Activated T-cell treated with anti-CD3 and anti-CD28 coated beads for 24 hours (primary cell): ENCODE measurements around the gene AGMO.
"Not testable (repeated sequence)": the region's sequence is repeated elsewhere in the genome, so short reads cannot be mapped to it uniquely, and the experiment has no call there.

Experiments used
- DNase-seq: peaks from one replicate; pipeline ENCODE4 v3.0.0-alpha.2; 2020; ENCODE audit warnings: low read depth

The AGMO gene

DNA sequence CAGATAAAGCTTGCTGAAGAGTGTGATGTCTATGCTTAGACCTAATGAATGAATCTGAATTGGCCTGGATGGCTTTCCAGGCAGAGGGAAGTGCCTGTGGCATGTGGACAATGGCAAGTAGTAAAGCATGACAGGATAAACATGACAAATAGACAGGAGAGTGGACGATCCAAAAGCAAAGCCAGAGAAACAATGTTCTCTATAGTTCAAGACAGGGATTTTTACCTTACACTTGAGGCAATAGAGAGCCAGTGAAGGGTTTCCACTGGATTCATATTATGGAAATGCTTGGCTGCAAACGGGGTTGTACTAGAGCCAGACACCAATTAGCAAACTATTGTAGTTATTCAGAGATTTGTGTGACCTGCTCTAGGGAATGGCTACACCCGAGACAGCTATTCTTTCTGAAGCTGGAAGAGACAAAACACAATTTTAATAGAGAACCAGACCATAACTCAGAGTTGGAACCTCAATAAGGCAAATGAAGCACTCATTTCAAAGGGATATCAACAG lies 2.3 kb downstream of the AGMO start:
- no peak for DNase-seq

- no peak for DNase-seq
Observed at GRCh38 chr7:15558756-15559155, 3.1 kb downstream of the AGMO start.

- DNase-seq, result no peak
Observed at GRCh38 chr7:15557686-15558085, 4.1 kb downstream of the AGMO start.

- DNase-seq, result no peak
Observed at GRCh38 chr7:15557186-15557585, 4.6 kb downstream of the AGMO start.

GRCh38 chr7:15556339-15557105 lies 5.3 kb downstream of the AGMO start:
- no peak for DNase-seq

DNA sequence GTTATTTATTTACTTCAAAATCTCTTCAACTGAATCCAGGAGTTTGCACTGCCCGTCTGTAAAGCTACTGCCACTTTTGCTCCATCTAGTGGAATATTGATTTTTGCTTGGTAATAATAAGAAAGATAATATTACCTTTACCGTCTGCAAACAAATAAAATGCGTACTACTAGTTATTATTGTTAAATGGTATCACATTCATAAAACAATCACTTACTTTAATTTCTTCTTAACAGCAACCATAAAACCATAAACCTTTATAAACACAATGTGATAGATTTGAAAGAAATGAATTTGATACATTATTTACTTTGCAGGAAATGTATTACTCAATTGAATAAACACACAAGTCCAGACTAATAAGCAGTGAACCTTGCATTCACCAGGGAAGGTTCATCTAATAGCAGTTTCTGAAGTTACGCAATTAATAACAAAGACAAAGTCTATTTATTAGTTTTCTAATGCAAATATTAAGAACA lies 6.4 kb downstream of the AGMO start:
- no peak for DNase-seq

DNA sequence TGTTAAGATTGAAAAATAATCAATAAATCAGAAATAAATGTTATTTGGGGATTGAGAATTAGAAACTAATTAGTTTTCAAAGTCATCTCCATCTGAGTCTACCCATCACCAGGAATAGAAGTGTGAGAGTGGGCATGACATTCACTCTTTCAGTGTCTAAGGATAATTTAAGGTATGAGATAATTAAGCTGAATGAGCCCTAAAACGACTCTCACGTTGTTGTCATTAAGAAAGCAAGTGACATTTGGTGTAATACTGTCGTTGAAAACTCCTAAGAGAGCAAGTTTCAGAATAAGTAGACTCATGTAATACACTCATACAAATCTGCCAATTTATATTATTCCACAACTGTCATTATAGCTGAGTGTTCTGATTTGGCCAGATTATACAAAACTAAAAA lies 7.1 kb downstream of the AGMO start:
- DNase-seq, result no peak

- DNase-seq, result no peak
Observed at GRCh38 chr7:15554081-15554480, 7.7 kb downstream of the AGMO start.

- DNase-seq, result not testable (repeated sequence)
Observed at GRCh38 chr7:15547320-15547719, 14.5 kb downstream of the AGMO start.

GRCh38 chr7:15546272-15546792 lies 15.5 kb downstream of the AGMO start:
- no peak for DNase-seq

- DNase-seq, result no peak
Observed at GRCh38 chr7:15544050-15544449, 17.8 kb downstream of the AGMO start.

DNA sequence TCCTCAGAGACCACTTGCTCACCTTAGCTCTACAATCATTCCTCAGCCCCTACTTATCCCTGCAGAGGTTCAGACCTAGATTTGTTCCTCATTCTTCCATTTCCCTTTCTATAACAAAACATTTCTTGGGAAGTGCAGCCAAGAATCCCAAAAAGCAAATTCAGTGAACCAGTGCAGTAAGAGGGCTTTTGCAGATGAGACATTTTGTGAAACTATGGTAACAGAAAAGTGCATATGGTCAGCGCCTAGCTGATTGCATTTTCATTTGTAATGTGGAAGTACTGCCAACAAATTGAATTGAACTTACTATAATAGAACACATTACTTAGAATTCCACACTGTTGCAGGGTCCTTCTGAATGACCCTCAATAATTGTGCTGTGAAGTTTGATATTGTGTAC lies 18.6 kb downstream of the AGMO start:
- DNase-seq, result no peak

DNA sequence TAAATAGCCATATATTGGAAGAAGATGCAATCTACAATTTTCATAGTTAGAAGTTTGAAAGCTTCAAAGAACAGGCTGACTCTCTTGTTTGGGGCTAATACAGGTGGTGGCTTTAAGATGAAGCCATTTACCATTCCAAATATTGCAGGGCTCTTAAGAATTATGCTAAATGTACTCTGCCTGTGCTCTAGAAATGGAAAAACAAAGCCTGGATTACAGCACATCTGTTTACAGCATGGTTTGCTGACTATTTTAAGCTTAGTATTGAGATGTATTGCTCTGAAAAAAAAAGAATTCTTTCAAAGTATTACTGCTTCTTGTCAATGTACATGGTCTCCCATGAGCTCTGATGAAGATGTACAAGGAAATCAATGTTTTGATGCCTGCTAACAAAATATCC lies 34.2 kb downstream of the AGMO start:
- DNase-seq, result no peak

DNA sequence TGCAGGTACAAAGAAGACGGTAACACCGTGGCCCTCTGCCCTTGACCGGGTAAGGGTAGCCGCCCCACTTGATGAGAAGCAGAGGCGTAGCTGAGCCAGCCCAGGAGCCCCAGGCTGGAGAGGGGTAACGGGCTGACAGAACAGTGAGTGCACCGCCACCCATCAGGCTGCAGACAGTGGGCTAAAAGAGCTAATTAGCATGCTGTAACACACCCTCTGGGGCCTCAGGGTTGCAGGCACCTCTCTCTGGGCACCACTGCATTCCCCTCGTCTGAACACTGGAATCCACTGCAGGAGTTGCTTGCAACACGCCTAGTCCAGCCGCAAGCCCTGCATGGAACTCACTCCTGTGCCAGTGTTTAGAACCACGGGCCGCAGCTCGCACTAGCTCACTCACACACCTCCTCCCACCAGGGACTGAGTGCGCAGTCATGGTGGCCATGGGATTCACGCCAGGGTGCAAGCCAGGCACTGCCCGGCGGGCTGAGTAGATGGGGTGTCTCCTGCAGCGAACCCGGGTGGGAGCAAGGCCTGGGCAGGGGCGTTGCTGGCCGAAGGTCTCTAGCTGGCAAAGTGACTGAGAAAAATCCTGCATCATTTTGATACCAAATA lies 36.1 kb downstream of the AGMO start:
- DNase-seq, result no peak

DNA sequence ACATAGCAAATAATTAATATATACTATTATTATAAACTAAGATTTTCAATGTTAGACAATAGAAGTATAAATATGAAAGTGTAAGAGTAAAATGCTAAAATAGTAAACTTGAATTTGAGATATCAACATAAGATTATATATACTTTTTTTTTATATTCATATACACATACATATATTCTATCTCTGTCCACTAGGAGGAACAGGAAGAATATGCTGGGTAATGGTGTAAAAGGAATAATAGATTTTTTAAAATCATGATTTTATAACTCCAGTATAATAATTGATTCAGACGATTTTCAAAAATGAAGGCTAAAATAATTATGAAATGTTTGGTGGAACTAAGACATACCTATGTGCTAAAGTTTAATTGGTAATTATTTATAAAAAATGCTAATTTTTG lies 37.7 kb downstream of the AGMO start:
- DNase-seq, result no peak

GRCh38 chr7:15517865-15518264 lies 44.0 kb downstream of the AGMO start:
- DNase-seq, result not testable (repeated sequence)

- DNase-seq, result no peak
Observed at GRCh38 chr7:15515252-15515651, 46.6 kb downstream of the AGMO start.

GRCh38 chr7:15508258-15508657 lies 53.6 kb downstream of the AGMO start:
- DNase-seq, result no peak

DNA sequence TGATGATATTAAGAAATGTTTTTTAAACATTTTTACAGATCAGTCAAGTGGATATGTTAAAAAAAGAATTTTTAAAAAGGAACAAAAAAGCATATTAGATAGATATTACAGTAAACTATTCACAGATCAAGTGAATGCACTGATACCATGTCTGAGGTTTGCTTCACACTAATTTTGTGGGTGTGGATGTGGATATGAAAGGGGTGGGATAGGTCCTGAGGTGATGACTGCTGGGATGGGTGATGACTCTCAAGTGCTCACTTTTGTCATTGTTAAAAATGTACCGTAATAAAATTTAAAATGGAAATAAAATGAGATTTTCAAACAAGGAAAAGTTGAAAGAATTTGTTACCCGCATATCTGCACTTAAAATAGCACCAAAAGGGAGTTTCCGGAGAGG lies 54.1 kb downstream of the AGMO start:
- DNase-seq, result no peak

GRCh38 chr7:15507171-15507570 lies 54.6 kb downstream of the AGMO start:
- no peak for DNase-seq

DNA sequence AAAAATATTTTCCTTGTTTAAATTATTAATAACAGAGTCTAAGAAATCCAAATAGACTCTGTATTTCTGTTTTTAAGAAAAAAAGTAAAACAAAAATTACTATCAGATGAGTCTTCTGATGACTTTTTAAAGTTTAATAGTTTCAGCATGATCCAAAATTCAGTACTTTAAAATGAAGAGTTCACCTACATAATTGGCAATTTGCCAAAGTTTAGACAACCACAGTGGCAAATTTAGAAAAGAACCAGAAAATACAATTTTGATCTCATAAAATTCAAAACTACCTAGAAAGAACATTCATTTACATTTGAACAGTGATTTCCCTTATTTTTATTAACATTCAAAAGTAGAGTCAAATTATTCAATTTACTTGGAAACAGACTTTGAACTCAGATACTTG lies 56.1 kb downstream of the AGMO start:
- no peak for DNase-seq

DNA sequence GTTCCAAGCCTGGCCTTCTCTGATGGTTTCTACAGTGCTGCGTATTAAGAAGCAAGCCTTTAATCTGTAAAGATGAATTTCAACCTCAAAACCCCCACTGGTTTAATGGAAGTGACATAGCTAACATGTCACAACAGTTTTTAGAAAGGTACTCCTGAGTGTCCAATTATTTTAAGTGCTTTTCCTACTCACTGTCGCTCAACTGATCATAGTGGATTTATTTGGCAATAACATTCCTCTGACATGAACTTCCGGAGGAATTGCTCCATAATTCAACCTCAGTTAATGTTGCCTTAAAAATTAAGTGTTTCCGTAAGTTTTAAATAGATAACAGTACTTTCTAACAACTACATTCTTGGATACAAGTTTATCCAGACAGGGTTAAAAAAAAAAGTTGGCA lies 57.5 kb downstream of the AGMO start:
- DNase-seq, result no peak

- DNase-seq, result no peak
Observed at GRCh38 chr7:15503603-15504290, 58.1 kb downstream of the AGMO start.
